GM21529 (cell line): ENCODE results near the gene ZNF467.

Experiments used
- ATAC-seq: cut with Tn5 transposase; IDR thresholded peaks from one replicate; pipeline ENCODE4 v1.9.1; 2021; ENCODE audit not compliant: unreplicated experiment

The ZNF467 gene

DNA sequence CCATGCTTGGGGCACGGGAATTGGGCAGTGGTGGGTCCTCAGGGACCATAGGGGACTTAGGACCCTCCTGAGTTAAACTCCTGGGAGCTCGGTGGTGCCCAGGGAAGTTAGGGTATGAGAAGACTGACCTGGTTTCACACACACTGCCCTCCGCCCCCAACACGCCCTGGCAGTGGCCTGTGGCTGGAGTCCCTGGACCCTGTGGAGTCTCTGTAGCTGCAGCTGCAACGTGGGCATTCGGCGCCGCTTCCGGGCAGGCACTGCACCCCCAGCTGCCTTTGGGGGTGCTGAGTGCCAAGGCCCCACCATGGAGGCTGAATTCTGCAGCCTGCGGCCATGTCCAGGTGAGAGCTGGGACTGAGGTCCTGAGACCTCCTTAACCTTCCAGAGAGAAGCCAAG is 34.9 kb upstream of the ZNF467 start:
- ATAC-seq = no peak

DNA sequence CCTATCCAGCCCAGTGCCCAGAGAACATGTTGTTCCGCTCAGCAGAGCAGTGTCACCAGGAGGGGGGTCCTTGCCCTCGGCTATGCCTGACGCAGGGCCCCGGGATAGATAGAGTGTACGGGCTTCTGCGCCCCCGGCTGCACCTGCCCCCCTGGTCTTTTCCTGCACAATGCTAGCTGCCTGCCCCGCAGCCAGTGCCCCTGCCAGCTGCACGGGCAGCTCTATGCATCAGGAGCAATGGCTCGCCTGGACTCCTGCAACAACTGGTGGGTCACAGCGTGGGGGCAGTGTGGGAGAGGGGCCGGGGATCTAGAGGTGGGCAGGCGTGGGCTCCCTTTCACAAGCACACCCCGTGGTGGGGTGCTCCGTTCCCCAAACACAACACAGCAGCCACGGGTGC is 33.3 kb upstream of the ZNF467 start:
- no peak for ATAC-seq

DNA sequence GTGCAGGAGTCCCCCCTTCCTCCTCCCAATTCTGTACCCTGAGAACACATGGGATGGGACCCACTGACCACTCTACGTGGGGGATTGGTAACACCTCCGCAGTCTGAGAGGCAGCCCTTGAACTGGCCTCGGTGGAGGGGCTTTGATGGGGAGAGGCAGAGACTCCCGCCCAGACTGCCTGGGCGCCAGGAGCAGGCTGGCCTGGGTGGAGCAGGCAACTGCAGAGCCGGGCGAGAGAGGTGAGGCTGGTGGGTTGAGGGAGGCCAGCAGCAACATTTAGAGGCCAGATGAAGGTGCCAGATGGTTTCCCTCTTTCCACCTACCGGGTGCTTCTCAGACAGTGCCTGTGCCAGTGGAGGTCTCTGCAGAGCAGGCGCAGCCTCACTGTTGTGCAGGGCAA is 30.7 kb upstream of the ZNF467 start:
- no peak for ATAC-seq

DNA sequence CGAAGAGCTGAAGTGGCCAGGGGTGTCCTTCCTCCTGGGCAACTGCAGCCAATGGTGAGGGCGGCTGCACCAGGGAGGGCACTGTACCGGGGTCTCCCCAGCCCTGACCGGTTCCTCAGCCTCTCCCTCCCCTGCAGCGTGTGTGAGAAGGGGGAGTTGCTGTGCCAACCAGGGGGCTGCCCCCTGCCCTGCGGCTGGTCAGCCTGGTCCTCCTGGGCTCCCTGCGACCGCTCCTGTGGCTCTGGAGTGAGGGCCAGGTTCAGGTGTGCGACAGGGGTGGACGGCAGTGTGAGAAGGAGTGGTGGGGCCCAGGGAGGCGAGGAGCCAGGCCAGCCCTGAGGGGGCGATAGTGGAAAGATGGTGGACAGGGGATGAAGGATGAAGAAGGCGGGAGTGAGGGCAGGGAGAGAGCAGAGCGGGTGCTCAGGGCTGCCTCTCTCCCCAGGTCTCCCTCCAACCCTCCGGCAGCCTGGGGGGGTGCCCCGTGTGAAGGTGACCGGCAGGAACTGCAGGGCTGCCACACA is 30.2 kb upstream of the ZNF467 start:
- no peak for ATAC-seq

DNA sequence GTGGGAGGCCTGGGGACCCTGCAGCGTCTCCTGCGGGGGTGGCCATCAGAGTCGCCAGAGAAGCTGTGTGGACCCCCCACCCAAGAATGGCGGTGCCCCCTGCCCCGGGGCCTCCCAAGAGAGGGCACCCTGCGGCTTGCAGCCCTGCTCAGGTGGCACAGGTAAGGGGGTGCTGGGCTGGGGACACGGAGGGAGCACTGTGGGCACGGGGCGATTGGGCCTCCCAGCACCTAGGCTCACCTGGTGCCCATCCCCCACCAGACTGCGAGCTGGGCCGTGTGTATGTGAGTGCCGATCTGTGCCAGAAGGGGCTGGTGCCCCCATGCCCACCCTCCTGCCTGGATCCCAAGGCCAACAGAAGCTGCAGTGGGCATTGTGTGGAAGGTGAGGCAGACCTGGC is 29.6 kb upstream of the ZNF467 start:
- ATAC-seq = no peak

DNA sequence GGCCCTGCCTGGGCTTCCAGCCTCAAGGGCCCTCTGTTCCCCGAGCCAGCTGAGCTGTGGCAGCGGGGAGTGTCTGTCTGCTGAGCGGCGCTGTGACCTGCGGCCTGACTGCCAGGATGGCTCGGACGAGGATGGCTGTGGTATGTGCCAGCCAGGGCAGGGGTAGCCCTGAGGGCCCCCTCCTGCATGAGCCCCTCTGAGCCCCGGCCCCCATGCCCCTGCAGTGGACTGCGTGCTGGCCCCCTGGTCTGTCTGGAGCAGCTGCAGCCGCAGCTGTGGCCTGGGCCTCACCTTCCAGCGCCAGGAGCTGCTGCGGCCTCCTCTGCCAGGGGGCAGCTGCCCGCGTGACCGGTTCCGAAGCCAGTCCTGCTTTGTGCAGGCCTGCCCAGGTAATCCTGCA is 28.4 kb upstream of the ZNF467 start:
- ATAC-seq = no peak

DNA sequence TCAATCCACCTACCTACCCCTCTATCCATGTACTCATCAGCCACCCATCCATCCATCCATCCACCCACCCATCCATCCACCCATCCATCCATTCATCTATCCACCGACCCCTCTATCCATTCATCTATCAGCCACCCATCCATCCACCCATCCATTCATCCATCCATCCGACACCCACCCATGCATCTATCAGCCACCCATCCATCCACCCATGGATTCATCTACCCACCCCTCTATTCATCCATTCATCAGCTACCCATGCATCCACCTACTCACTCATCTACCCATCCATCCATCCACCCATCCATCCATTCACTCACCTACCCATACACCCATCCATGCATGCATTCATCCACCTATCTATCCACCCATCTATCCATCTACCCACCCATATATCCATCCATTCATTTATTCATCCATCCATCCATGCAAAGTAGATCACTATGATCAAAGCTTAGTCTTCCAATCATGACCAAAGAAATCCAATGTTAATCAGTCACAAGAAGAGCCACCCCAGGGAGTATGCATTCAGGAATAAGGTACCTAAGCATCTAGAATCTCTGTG is 27.7 kb upstream of the ZNF467 start:
- no peak for ATAC-seq

DNA sequence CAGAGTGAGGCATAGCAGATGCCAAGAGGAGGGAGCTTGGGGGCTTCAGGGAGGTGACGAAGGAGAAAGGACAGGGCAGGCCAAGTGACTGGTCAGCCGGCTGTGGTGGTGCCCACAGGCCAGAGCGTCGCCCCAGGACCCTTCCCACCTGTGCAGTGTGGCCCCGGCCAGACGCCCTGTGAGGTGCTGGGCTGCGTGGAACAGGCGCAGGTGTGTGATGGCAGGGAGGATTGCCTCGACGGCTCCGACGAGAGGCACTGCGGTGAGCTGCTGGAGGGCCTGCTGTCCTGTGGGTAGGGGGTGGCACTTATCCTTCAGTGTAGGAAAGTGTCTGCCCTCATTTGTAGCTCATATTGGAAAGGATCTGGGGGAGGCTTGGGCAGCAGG is 26.8 kb upstream of the ZNF467 start:
- ATAC-seq = no peak

DNA sequence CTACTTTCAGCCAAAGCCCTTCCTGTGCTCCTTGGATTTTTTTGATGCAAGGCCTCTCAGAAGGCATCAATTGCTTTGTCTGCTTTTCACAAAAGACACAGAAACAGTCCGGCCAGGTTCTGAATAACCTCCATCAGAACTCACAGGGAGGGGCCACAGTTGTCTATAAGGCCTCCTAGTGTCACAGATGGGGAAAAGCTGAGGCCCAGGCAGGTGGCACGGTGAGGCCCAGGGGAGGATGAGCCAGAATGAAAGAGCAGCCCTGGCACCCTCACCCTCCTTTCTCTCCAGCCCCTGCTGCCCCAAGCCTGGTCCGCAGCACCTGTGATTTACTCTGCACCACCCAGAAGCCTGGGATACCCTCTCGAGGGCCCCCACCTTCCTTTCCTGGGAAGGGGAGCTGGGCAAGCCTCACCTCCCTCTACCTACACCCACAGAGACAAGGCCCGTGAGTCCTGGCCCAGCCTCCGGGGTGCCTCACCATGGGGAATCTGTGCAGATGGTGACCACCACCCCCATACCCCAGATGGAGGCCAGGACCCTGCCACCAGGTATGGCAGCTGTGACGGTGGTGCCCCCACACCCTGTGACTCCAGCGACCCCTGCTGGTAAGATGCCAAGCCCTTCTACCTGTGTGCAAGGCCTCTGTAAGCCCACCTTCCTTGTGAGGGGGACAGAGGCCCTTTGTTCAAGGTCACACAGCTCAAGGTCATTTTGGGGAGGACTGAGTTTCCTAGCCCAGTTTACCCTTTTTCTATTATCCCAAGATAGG is 26.2 kb upstream of the ZNF467 start:
- ATAC-seq = no peak

DNA sequence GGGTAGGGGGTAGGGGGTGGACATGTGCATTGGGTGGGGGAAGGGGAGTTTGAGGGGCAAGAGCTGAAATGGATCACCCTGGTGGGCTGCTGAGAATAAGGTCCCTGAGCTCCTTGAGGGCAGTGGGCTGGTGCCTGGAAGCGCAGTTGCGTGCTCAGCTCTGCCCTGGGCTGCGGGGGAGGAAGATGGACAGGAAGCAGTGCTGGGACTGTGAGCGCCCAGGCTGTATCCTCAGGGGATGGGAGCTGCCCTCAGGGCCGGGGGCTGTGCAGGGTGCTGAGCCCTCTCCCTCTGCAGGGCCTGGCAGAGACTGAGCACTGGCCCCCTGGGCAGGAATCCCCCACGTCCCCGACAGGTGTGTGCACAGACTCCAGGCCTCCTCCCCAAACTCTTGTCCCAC is 24.4 kb upstream of the ZNF467 start:
- ATAC-seq = no peak

DNA sequence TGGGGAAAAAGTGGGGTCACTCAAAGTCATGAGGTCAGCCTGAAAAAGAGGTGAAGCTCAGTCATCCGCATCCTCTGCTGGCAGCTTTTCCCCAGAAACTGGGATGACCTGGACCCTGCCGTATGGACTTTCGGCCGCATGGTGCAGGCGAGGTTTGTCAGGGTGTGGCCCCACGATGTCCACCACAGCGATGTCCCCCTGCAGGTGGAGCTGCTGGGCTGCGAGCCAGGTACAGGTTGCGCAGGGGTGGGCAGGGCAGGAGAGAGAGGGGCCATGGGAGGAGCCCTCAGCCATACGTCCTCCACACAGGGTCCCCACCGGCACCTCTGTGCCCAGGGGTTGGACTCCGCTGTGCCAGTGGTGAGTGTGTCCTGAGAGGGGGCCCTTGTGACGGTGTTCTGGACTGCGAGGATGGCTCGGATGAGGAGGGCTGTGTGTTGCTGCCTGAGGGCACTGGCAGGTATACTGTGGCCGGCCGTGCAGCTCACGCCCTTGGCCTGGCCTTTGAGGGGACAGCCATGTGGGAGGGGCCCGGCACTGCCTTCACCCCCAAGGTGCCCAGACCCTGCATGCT is 23.0 kb upstream of the ZNF467 start:
- no peak for ATAC-seq

DNA sequence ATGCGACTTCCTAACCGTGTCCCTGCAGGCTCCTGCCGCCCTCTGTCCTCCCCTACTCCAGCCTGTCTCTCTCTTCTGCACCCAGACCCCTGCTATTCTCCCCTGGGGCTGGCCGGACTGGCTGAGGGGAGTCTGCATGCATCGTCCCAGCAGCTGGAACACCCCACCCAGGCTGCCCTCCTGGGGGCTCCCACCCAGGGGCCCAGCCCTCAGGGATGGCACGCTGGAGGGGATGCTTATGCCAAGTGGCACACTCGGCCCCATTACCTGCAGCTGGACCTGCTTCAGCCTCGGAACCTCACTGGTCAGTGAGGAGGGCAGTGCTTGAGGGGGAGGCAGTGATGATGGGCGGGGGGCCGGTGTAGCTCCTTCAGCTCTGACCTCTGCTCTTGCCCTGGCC is 21.7 kb upstream of the ZNF467 start:
- no peak for ATAC-seq

DNA sequence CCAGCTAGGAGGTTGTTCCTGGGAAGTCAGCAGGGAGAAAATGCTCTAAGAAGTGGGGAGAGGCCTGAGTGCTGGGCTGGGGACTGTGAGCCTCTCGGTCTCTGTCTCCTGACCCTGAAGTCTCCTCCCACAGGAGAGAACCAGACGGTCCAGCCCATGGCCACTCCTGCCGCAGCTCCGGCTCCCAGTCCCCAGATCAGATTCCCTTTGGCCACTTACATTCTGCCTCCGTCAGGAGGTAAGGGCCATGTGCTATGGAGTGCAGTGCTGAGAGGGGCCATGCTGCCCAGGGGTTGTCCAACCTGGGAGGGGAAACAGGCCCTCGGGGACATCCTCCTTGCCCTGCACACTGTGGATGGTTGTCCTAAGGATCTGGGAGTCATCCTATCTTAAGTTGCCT is 21.3 kb upstream of the ZNF467 start:
- no peak for ATAC-seq

DNA sequence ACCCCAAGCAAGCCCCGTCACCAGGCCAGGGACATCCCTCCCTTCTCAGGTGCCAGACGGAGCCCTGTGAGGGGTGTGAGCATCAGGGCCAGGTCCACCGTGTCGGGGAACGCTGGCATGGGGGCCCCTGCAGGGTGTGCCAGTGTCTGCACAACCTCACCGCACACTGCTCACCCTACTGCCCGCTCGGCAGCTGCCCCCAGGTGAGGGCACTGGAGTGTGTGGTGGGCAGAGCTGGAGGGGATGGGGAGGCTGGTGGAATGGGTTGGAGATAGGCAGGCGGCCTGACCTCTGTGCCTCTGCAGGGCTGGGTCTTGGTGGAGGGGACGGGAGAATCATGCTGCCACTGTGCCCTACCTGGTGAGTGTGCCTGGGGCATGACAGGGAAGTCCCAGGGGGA is 19.9 kb upstream of the ZNF467 start:
- no peak for ATAC-seq

DNA sequence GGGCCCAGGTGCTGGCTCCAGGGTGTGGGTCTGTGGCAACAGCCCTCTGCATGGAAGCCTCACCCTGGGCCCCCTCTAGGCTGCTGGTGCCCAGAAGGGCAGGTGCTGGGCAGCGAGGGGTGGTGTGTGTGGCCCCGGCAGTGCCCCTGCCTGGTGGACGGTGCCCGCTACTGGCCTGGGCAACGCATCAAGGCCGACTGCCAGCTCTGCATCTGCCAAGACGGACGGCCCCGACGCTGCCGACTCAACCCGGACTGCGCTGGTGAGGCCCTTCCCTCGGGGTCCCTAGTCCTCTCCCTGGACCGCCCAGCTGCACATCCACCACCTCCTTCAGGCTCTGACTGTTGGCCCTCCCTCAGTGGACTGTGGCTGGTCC is 18.8 kb upstream of the ZNF467 start:
- ATAC-seq = no peak

DNA sequence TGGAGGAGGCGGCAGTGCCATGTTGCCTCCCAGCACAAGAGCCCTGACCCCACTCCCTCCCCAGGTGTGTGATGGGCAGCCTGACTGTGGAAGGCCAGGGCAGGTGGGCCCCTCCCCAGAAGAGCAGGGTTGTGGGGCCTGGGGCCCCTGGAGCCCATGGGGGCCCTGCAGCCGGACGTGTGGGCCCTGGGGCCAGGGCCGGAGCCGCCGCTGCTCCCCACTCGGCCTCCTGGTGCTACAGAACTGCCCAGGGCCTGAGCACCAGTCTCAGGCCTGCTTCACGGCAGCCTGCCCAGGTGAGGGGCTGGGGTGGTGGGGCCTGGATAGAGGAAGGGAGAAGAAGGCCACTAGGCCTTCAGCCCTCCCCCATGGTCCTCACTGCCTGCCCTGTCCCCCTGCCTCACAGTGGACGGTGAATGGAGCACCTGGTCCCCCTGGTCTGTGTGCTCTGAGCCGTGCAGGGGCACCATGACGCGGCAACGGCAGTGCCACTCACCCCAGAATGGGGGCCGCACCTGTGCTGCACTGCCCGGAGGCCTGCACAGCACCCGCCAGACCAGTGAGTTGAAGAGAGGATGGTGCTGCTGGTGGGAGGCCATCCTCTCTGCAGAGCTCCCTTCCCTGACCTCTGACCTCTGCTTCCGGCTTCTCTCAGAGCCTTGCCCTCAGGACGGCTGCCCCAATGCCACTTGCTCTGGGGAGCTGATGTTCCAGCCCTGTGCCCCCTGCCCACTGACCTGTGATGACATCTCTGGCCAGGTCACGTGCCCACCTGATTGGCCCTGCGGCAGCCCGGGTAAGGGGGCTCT is 18.2 kb upstream of the ZNF467 start:
- no peak for ATAC-seq

DNA sequence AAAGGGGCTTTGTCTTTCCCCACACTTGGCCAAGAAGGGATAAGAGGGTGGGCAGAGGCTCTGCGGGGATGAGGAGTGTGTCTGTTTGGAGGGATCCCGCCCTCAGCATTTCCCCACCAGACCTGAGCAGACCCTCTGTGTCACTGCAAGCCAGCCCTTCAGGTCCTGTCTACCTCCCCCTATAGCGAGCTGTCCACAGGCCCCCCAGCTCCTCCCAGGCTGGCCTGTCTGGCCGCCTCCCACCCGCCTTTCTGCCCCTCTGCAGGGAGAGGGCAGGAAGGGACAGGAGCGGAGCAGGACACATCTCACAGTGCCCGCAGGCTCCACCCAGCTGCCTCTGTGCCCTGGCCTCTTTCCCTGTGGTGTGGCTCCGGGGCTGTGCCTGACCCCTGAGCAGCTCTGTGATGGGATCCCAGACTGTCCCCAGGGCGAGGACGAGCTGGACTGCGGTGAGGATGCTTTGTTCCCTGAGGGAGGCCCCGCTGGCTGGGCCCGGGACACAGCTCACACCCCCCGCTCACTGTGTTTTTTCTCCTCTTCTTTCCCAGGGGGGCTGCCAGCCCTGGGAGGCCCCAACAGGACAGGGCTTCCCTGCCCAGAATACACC is 17.5 kb upstream of the ZNF467 start:
- ATAC-seq = no peak

DNA sequence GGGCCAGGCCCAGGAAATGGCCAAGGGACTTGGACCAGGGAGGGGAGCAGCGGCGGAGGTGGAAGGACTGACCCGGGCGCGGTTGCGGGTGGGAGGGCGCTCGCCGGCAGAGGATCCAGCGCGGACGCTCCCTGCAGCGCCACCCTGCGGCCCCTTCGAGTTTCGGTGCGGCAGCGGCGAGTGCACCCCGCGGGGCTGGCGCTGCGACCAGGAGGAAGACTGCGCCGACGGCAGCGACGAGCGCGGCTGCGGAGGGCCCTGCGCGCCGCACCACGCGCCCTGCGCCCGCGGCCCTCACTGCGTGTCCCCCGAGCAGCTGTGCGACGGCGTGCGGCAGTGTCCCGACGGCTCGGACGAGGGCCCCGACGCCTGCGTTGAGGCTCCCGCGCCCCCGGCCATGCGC is 16.8 kb upstream of the ZNF467 start:
- no peak for ATAC-seq

DNA sequence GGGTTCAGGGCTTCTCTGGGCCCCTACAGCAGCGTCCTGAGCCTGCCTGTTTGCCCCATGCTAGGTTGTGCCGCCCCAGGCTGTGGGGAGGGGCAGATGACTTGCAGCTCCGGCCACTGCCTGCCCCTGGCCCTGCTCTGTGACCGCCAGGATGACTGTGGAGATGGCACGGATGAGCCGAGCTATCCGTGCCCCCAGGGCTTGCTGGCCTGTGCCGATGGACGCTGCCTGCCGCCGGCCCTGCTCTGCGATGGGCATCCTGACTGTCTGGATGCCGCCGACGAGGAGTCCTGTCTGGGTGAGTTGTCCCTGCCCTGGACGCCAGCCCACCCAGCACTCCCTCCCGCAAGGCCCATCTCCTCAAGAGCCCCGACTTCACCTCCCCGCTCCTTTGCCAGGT is 15.7 kb upstream of the ZNF467 start:
- no peak for ATAC-seq

DNA sequence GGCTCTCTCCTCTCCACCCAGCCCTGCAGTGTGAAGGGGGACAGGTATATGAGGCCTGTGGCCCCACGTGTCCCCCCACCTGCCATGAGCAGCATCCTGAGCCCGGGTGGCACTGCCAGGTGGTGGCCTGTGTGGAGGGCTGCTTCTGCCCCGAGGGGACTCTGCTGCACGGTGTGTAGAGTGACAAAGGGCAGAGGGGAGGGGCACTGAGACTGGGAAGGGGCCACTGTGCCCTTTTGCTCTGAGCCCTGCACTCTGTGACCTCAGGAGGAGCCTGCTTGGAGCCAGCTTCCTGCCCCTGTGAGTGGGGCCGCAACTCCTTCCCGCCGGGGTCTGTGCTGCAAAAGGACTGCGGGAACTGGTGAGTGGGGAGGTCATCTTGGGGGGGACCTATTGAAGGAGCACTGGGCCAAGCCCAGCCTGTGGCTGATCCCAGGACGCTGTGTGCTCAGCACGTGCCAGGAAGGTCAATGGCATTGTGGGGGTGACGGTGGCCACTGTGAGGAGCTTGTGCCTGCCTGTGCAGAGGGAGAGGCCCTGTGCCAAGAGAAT is 15.0 kb upstream of the ZNF467 start:
- no peak for ATAC-seq
